ENCODE measurements around the gene MICALL1. TPM values are rescaled to one million over a fixed set of nuclear protein-coding genes. Genes with fewer than 3 reads are reported as not detected.

MICALL1 gene
- total RNA-seq, 1 experiment from 2014 or later, result 47.2 TPM

- TF ChIP-seq ATF6 (CRISPR knock-in tag; IDR thresholded peaks at IDR 0.05), result no peak
- TF ChIP-seq NR3C1 (CRISPR knock-in tag; conservative IDR thresholded peaks at IDR 0.05; ENCODE audit: low read depth), result no peak
- no peak for TF ChIP-seq ZNF263 (CRISPR knock-in tag; IDR thresholded peaks at IDR 0.05; ENCODE audit: low read depth)
- no peak for TF ChIP-seq CREB1 (CRISPR knock-in tag; IDR thresholded peaks at IDR 0.05)
- TF ChIP-seq NR1H2 (CRISPR knock-in tag; IDR thresholded peaks at IDR 0.05), result no peak
- no peak for TF ChIP-seq SP1 (CRISPR knock-in tag; conservative IDR thresholded peaks at IDR 0.05)
- TF ChIP-seq ERG (CRISPR knock-in tag; IDR thresholded peaks at IDR 0.05), result no peak
These were observed 20.3 kb downstream of the MICALL1 start (continued) for GRCh38 chr22:37926358-37926757.

GRCh38 chr22:37926771-37927636 lies 20.9 kb downstream of the MICALL1 start:
- Mint-ChIP-seq H3K4me3 (no peak overlapping the region), H3K27ac (no peak overlapping the region), H3K9me3 (no peaks in the 10 kb centered on the region), H3K27me3 (ENCODE audit: low read depth) (no peaks in the 10 kb centered on the region; the same call in 1 of the 2 replicates), H3K36me3 (peaks cover 13% of the 10 kb centered on the region), H3K4me1 (no peaks in the 10 kb centered on the region)
- ATAC-seq (no peak), DNase-seq (ENCODE audit: low spot score) (no peak)
- CTCF ChIA-PET, result interaction anchor here (2.7 kb wide), 1 partner anchor 64 kb away, joined by 9 read pairs; no protein-coding TSS in a partner anchor
- no peak for TF ChIP-seq ZBTB21 (CRISPR knock-in tag; IDR thresholded peaks at IDR 0.05; ENCODE audit: borderline replicate concordance)
- no peak for TF ChIP-seq ZNF219 (CRISPR knock-in tag; IDR thresholded peaks at IDR 0.05; ENCODE audit: borderline replicate concordance)
- no peak for TF ChIP-seq ZNF396 (CRISPR knock-in tag; IDR thresholded peaks at IDR 0.05; ENCODE audit: borderline replicate concordance)
- no peak for TF ChIP-seq CTCF (IDR thresholded peaks at IDR 0.05)
- POLR2A ChIA-PET, result no interaction called here

- ChIA-PET POLR2A (no interaction called here), CTCF (interaction anchor here (2.7 kb wide), 1 partner anchor 64 kb away, joined by 9 read pairs; no protein-coding TSS in a partner anchor)
- TF ChIP-seq ZNF281 (CRISPR knock-in tag; IDR thresholded peaks at IDR 0.05) (no peak), NR3C1 (CRISPR knock-in tag; conservative IDR thresholded peaks at IDR 0.05; ENCODE audit: low read depth) (no peak), GTF2I (CRISPR knock-in tag; conservative IDR thresholded peaks at IDR 0.05) (no peak), MXD4 (CRISPR knock-in tag; IDR thresholded peaks at IDR 0.05; ENCODE audit: borderline replicate concordance) (no peak), TP53 (CRISPR knock-in tag; IDR thresholded peaks at IDR 0.05) (no peak), PRDM15 (CRISPR knock-in tag; IDR thresholded peaks at IDR 0.05) (no peak), IRF1 (CRISPR knock-in tag; IDR thresholded peaks at IDR 0.05) (no peak), ZNF317 (CRISPR knock-in tag; IDR thresholded peaks at IDR 0.05; ENCODE audit: borderline replicate concordance, low read depth) (no peak), GRHL2 (CRISPR knock-in tag; IDR thresholded peaks at IDR 0.05; ENCODE audit: insufficient replicate concordance, severe bottlenecking) (no peak), PRRX2 (CRISPR knock-in tag; IDR thresholded peaks at IDR 0.05) (no peak)
- no peak overlapping the region for H3K27ac Mint-ChIP-seq
- no peaks in the 10 kb centered on the region; the same call in 1 of the 2 replicates for H3K27me3 Mint-ChIP-seq (ENCODE audit: low read depth)
- H3K4me3 Mint-ChIP-seq, result no peak overlapping the region
- ATAC-seq (no peak), DNase-seq (ENCODE audit: low spot score) (no peak)
- H3K9me3 Mint-ChIP-seq, result no peaks in the 10 kb centered on the region
- no peaks in the 10 kb centered on the region for H3K4me1 Mint-ChIP-seq
- peaks cover 14% of the 10 kb centered on the region for H3K36me3 Mint-ChIP-seq
These were observed 21.5 kb downstream of the MICALL1 start for GRCh38 chr22:37927637-37927936.

Data from WTC11 (cell line).